GM19324 (cell line): ENCODE data around the gene ADISSP.

Source experiments
- ATAC-seq: cut with Tn5 transposase; IDR thresholded peaks from one replicate; pipeline ENCODE4 v1.9.1; 2021; ENCODE audit warnings: mild to moderate bottlenecking, moderate library complexity; ENCODE audit not compliant: unreplicated experiment, low FRiP score

ADISSP gene

GRCh38 chr20:3723284-3723683 is 44.3 kb downstream of the ADISSP start:
- ATAC-seq, result no peak

- ATAC-seq, result no peak
Measured at GRCh38 chr20:3721912-3722311, 45.6 kb downstream of the ADISSP start.

GRCh38 chr20:3720626-3721025 is 46.9 kb downstream of the ADISSP start:
- no peak for ATAC-seq

- ATAC-seq, result no peak
Measured at GRCh38 chr20:3720068-3720467, 47.5 kb downstream of the ADISSP start.

- no peak for ATAC-seq
Measured at GRCh38 chr20:3719046-3719445, 48.5 kb downstream of the ADISSP start.

- no peak for ATAC-seq
Measured at GRCh38 chr20:3716195-3716834, 51.2 kb downstream of the ADISSP start.

GRCh38 chr20:3714092-3714491 is 53.5 kb downstream of the ADISSP start:
- ATAC-seq, result no peak

- ATAC-seq, result no peak
Measured at GRCh38 chr20:3712279-3712873, 55.2 kb downstream of the ADISSP start, which contains the start of gene SIGLEC1. TSS of gene SIGLEC1 (minus strand) at chr20:3712600. CDS start at chr20:3707128, 5,472 bp downstream.

- no peak for ATAC-seq
Measured at GRCh38 chr20:3711484-3711941, 56.0 kb downstream of the ADISSP start.

GRCh38 chr20:3710703-3711483 is 56.7 kb downstream of the ADISSP start:
- no peak for ATAC-seq

- ATAC-seq, result no peak
Measured at GRCh38 chr20:3710011-3710466, 57.5 kb downstream of the ADISSP start.

- no peak for ATAC-seq
Measured at GRCh38 chr20:3707508-3707899, 60.0 kb downstream of the ADISSP start.

GRCh38 chr20:3706774-3707507 is 60.6 kb downstream of the ADISSP start:
- ATAC-seq, result no peak

- ATAC-seq, result no peak
Measured at GRCh38 chr20:3705970-3706739, 61.4 kb downstream of the ADISSP start.

- no peak for ATAC-seq
Measured at GRCh38 chr20:3705491-3705969, 62.0 kb downstream of the ADISSP start.

- ATAC-seq, result no peak
Measured at GRCh38 chr20:3704087-3704486, 63.5 kb downstream of the ADISSP start.
